Stomach (tissue), 9 donors: ENCODE data around the gene OOSP4B. TPM values are rescaled to one million over a fixed set of nuclear protein-coding genes. Genes with fewer than 3 reads are reported as not detected.

ENCODE experiments used
- DNase-seq, 2 donors: peaks; one replicate each; pipeline versions ENCODE4 v3.0.0 to v3.0.0-alpha.2; 2013 to 2019
- H3K27ac ChIP-seq, 5 donors: fragments of 200-600 bp in 4 of 5; sonication (generic) in 4 of 5; one replicate each; pipeline ENCODE4 v1.5.1; 2013 to 2019; ENCODE audit warnings: mild to moderate bottlenecking in 1 of 5, moderate library complexity in 1 of 5
- H3K27me3 ChIP-seq, 3 donors: fragments of 200-600 bp; sonication (generic); one replicate each; pipeline ENCODE4 v1.5.1; 2017 to 2019; ENCODE audit warnings: mixed run types in 1 of 3
- H3K36me3 ChIP-seq, 4 donors: fragments of 200-600 bp; sonication (generic); 1 replicate in 3 of 4; 2 replicates in 1 of 4; pipeline ENCODE4 v1.5.1; 2016 to 2019
- H3K4me1 ChIP-seq, 4 donors: fragments of 200-600 bp; sonication (generic); one replicate each; pipeline ENCODE4 v1.5.1; 2016 to 2019
- H3K4me3 ChIP-seq, 4 donors: fragments of 200-600 bp; sonication (generic) in 3 of 4; one replicate each; pipeline ENCODE4 v1.5.1; 2016 to 2019; ENCODE audit warnings: mild to moderate bottlenecking in 1 of 4
- H3K9me3 ChIP-seq, 4 donors: fragments of 200-600 bp; sonication (generic); one replicate each; pipeline ENCODE4 v1.5.1; 2016 to 2019
- EP300 ChIP-seq: sonication (generic); formaldehyde crosslinking; IDR thresholded peaks from one replicate; pipeline ENCODE4 v1.6.1; 2017; ENCODE audit warnings: antibody characterized with exemption
- POLR2A ChIP-seq, 4 donors: fragments of 450-650 bp; IDR thresholded peaks; one replicate each; pipeline ENCODE4 v1.6.1; 2016; ENCODE audit warnings: antibody characterized with exemption in 4 of 4, control low read depth in 2 of 4, mild to moderate bottlenecking in 1 of 4, moderate library complexity in 1 of 4
- POLR2AphosphoS5 ChIP-seq, 3 donors: sonication (generic); formaldehyde crosslinking; IDR thresholded peaks; one replicate each; pipeline ENCODE4 v1.6.1; 2016; ENCODE audit warnings: antibody characterized with exemption in 3 of 3
- WGBS, 5 donors: extraction: QIAGEN DNeasy Blood & Tissue Kit in 3 of 5; methylation state at CpG; one replicate each; pipeline versions ENCODE4 v1.1.5 to v1.1.7; 2013 to 2018; 5-methylcytosine and 5-hydroxymethylcytosine counted together
- intact Hi-C: fragments of 100-400 bp; cut with DNase I; formaldehyde crosslinking; loops from one replicate; pipeline ENCODE4 v1.15.1; 2023; ENCODE audit warnings: low total_unique reads
- polyA plus RNA-seq, 3 donors: library from polyadenylated mRNA; stranded (reverse); fragments of 200-250 nt; gene quantifications; one replicate each; pipeline ENCODE4 v1.2.3, GENCODE V29; 2013
- total RNA-seq, 5 donors: library from RNA; depleted of rRNA; stranded (reverse); fragments of >200 nt; gene quantifications; one replicate each; pipeline versions ENCODE4 v1.1.0 to v1.2.3, GENCODE V29; 2014 to 2016
- TF ChIP-seq, protein P1 (sequence below), 7 experiments: fragments of 450-650 bp in 4 of 7; fragments of 200-600 bp in 3 of 7; sonication (generic) in 3 of 7; IDR thresholded peaks; one replicate each; pipeline ENCODE4 v1.5.1; 2016 to 2019; ENCODE audit warnings: antibody characterized with exemption in 7 of 7, control low read depth in 2 of 7, mild to moderate bottlenecking in 1 of 7
- donor health status: healthy with polysubstance abuse.
- donor health status: Bipolar disorder and iron deficiency.
- donor health status: healthy.

The OOSP4B gene
- total and polyA plus RNA-seq, 8 donors, result not detected

GRCh38 chr11:60056349-60056969, 39.5 kb downstream of the OOSP4B start, which contains the start of gene MS4A3:
TSS of gene MS4A3 (plus strand) at chr11:60056665. CDS start at chr11:60061161, 4,496 bp downstream.
- H3K27me3 ChIP-seq, result no peaks in the 10 kb centered on the region
- no peak for DNase-seq
- no peak for TF ChIP-seq POLR2AphosphoS5 (IDR thresholded peaks at IDR 0.05)
- no peak for TF ChIP-seq POLR2A (IDR thresholded peaks at IDR 0.05)
- TF ChIP-seq EP300, result no peak
- TF ChIP-seq, protein P1, sequence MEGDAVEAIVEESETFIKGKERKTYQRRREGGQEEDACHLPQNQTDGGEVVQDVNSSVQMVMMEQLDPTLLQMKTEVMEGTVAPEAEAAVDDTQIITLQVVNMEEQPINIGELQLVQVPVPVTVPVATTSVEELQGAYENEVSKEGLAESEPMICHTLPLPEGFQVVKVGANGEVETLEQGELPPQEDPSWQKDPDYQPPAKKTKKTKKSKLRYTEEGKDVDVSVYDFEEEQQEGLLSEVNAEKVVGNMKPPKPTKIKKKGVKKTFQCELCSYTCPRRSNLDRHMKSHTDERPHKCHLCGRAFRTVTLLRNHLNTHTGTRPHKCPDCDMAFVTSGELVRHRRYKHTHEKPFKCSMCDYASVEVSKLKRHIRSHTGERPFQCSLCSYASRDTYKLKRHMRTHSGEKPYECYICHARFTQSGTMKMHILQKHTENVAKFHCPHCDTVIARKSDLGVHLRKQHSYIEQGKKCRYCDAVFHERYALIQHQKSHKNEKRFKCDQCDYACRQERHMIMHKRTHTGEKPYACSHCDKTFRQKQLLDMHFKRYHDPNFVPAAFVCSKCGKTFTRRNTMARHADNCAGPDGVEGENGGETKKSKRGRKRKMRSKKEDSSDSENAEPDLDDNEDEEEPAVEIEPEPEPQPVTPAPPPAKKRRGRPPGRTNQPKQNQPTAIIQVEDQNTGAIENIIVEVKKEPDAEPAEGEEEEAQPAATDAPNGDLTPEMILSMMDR (IDR thresholded peaks at IDR 0.05), result no peak
- no peak within 1 kb of the TSS for H3K4me3 ChIP-seq
- H3K4me1 ChIP-seq, result no peaks in the 10 kb centered on the region
- H3K36me3 ChIP-seq, result no peaks in the 10 kb centered on the region
- H3K27ac ChIP-seq, result no peak within 1 kb of the TSS
- peaks cover 0 to 6% (median 1%) of the 10 kb centered on the region in 4 donors for H3K9me3 ChIP-seq
- intact Hi-C loops, result no loop called here
- 65 to 80% (median 75%) methylated on average over 8 of the region's 8 CpGs for WGBS, 5 donors

GRCh38 chr11:60059052-60059451, 42.1 kb downstream of the OOSP4B start:
- no peaks in the 10 kb centered on the region for H3K36me3 ChIP-seq
- H3K9me3 ChIP-seq, result no peaks in the 10 kb centered on the region
- H3K27ac ChIP-seq, result no peak overlapping the region
- H3K27me3 ChIP-seq, result no peaks in the 10 kb centered on the region
- 71 to 74% (median 71%) methylated on average over 3 of the region's 3 CpGs for WGBS, 5 donors
- no peak for DNase-seq
- H3K4me3 ChIP-seq, result no peak overlapping the region
- H3K4me1 ChIP-seq, result no peaks in the 10 kb centered on the region
- intact Hi-C loops, result no loop called here
- TF ChIP-seq POLR2A (IDR thresholded peaks at IDR 0.05) (no peak), EP300 (no peak), POLR2AphosphoS5 (IDR thresholded peaks at IDR 0.05) (no peak)
- TF ChIP-seq, protein P1 (IDR thresholded peaks at IDR 0.05), result no peak

DNA sequence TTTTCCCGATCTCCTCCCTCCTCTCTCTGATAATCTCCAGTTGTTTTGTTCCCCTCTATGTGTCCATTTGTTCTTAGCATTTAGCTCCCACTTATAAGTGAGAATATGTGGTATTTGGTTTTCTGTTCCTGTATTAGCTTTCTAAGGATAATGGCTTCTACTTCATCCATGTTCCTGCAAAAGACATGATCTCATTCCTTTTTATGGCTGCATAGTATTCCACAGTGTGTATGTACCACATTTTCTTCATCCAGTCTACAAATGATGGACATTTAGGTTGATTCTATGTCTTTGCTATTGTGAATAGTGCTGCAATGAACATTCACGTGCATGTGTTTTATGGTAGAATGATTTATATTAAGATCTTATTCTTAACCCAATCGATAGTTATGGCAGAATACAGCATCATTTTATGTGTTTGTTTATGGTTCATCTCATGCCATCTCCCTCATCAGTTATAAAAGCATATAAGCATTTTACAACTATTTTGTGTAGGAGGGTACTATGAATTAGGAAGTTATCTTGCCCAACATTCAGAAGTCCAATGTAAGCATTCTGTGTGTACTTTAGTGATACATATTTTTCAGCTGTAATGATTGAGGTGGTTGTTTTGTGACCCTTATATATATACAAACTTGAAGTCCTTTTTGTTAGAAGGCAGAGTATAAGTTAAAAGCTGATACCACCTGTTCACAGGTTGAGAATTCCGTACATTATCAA, 42.7 kb downstream of the OOSP4B start:
- intact Hi-C loops, result no loop called here
- TF ChIP-seq, protein P1 (IDR thresholded peaks at IDR 0.05), result no peak
- no peak for TF ChIP-seq EP300
- TF ChIP-seq POLR2A (IDR thresholded peaks at IDR 0.05), result no peak
- TF ChIP-seq POLR2AphosphoS5 (IDR thresholded peaks at IDR 0.05), result no peak
- H3K27me3 ChIP-seq, result no peaks in the 10 kb centered on the region
- no peaks in the 10 kb centered on the region for H3K4me1 ChIP-seq
- 90 to 95% (median 94%) methylated on average over 4 of the region's 4 CpGs for WGBS, 5 donors
- DNase-seq, result no peak
- no peaks in the 10 kb centered on the region for H3K9me3 ChIP-seq
- no peak overlapping the region for H3K4me3 ChIP-seq
- H3K36me3 ChIP-seq, result no peaks in the 10 kb centered on the region
- H3K27ac ChIP-seq, result no peak overlapping the region

DNA sequence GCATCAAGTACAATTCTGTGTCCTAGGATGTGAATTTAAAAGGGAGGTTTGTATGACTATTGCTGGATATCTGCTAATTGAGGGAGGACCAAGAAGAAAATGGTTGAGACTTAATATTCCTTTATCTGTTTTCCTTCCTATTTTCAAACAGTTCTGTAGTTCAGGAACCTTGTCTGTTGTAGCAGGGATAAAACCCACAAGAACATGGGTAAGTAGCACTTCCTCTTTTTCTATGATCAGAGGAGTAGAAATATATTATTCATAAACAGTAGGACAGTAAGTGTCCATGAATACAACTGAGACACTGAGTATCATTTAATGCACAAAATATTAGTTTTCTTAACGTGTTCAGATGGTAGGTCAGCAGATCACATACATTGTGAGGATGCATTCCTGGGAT, 47.1 kb downstream of the OOSP4B start:
- TF ChIP-seq EP300, result no peak
- no peak for TF ChIP-seq POLR2A (IDR thresholded peaks at IDR 0.05)
- TF ChIP-seq, protein P1 (IDR thresholded peaks at IDR 0.05), result no peak
- TF ChIP-seq POLR2AphosphoS5 (IDR thresholded peaks at IDR 0.05), result no peak
- intact Hi-C loops, result no loop called here
- Histone ChIP-seq H3K36me3 (no peaks in the 10 kb centered on the region), H3K27me3 (no peaks in the 10 kb centered on the region), H3K27ac (no peak overlapping the region), H3K4me1 (no peaks in the 10 kb centered on the region), H3K9me3 (no peaks in the 10 kb centered on the region), H3K4me3 (no peak overlapping the region)
- 61 to 85% (median 77%) methylated on average over 1 of the region's 1 CpG for WGBS, 5 donors
- no peak for DNase-seq
